IPS-18c (cell line): ENCODE measurements around the gene IDH3A.
"Not testable (repeated sequence)": the region's sequence is repeated elsewhere in the genome, so short reads cannot be mapped to it uniquely, and the experiment has no call there.

Experiments
- H3K4me3 ChIP-seq: 2 replicates; pipeline ENCODE4 v1.7.0; 2013; ENCODE audit warnings: low read depth, mild to moderate bottlenecking, low read length, moderate library complexity; ENCODE audit not compliant: insufficient read depth
- H3K9me3 ChIP-seq: one replicate; pipeline ENCODE4 v1.6.1; 2013; ENCODE audit warnings: mild to moderate bottlenecking, low read length, moderate library complexity; ENCODE audit not compliant: control insufficient read depth, insufficient read depth

IDH3A gene

DNA sequence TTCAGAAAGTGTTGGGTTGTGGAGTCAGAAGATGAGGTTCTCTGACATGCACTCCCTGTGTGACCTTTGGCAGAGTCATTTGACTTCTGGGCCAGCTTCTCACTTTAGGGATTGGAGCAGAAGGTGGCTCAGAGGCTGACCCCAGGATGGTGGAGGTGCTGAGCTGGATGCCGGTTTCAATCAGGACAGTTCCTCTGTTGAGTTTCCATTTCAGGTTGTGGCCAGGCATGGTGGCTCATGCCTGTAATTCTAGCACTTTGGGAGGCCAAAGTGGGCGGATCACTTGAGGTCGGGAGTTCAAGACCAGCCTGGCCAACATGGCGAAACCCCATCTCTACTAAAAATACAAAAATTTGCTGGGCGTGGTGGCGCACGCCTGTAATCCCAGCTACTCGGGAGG lies 1.9 kb downstream of the IDH3A start:
- H3K4me3 ChIP-seq, H3K9me3 ChIP-seq: not testable (repeated sequence)

DNA sequence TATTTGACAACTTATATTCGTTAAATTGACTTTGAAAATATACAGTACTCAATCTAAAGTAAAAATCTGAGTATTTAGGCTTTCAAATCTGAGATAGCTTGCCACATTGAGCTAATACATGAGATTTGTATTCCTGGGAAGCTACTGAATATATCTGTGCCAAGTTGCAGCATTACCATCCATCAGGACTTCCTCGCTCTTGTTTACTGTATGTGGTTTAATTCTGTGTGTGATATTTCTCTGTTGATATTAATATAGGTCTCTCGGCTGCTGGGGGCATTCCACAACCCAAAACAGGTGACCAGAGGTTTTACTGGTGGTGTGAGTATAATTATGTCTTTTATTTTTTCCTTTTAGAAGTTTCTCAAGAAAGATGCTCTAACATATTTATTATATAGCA lies 5.8 kb downstream of the IDH3A start:
- Histone ChIP-seq H3K9me3 (no peaks in the 10 kb centered on the region), H3K4me3 (no peak overlapping the region)

DNA sequence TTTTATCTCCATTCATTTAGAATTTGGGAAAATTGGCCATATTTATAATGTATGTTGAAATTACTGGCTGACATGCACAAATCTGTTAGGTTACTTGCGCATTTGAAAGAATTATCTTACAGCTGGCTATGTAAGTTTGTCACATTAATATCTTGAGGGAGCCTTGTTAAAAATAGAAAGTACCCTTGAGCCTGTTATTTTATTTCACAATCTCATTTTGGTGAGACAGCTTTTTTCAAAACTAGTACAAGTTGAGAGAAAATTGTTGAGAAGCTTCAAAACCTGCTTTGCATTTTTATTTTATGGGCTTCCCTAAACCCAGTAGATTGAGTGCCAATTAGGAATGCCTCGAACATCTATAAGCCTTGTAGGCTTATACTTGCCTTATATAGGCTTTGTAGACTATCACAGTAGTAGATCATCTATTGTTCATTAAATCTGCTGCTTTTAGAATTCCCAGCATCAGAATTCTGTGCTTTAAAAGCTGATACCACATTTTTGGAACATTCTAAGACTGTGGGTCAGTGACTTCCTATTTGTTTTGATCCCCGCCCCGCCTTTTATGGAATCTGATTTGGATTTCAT lies 6.3 kb downstream of the IDH3A start:
- no peak overlapping the region for H3K4me3 ChIP-seq
- no peaks in the 10 kb centered on the region for H3K9me3 ChIP-seq

DNA sequence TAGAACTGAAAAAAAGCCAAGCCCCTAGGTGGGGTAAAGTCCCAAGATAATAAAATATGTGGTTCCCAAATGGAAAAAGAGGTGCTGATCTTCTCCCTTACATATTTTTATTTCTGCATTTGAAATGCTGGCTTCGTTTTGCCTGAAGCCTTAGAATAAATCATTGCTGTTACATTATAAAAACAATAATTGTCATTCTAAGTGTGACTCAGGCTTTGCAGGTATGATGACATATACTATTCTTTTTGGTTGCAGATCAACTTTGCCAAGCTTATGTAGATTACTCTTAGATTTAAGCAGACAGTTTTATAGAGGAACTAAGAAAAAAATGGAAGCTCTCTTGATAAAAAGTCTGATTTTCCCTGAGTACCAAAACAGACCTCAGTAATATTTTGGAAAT lies 7.5 kb downstream of the IDH3A start:
- H3K9me3 ChIP-seq: no peaks in the 10 kb centered on the region
- no peak overlapping the region for H3K4me3 ChIP-seq

DNA sequence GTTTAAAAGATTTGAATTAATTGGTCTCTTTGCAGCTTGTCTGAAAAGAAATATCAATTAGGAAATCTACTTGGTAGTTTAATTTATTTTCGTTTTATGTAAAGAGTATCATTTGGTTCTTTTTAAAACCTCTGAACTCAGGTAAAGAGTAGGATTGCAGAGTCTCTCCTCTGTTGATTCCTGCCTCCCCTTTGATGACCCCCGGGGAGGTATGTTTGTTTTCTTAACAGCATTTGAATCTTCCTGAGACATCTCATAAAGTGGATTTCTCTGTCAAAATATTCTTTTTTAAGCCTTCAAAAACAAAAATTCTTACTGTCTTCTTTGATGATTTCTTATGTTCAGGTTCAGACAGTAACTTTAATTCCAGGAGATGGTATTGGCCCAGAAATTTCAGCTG lies 8.0 kb downstream of the IDH3A start:
- Histone ChIP-seq H3K4me3 (no peak overlapping the region), H3K9me3 (no peaks in the 10 kb centered on the region)

DNA sequence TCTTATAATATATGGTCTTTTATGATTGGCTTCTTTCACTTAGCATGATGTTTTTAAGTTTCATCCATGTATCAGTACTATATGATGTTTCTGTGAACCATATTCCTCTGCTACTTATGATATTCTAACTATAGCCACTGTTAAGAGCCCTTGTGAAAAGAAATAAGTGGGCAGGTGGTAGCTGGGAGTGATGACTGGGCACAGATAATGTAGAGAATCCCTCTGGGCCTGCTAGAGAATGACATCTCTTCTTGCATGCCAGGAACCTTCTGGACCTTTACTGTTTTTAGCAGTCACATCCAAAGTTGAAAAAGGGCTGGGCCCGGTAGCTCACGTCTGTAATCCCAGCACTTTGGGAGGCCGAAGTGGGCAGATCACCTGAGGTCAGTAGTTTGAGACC lies 10.2 kb downstream of the IDH3A start:
- H3K4me3 ChIP-seq: no peak overlapping the region
- H3K9me3 ChIP-seq: no peaks in the 10 kb centered on the region

DNA sequence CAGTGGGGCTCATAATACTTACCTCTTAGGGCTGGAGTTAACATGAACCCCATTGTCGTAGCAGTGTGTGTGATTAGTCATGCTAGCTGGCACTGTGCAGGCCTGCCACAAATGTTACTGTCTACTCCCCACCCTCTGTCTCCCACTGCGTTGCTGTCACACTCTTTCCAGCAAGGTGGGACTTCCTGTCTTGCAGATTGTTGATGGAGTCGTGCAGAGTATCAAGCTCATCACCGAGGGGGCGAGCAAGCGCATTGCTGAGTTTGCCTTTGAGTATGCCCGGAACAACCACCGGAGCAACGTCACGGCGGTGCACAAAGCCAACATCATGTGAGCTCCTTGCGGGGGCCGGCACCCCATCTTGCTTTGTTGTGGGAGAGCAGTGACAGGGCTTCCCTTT lies 12.9 kb downstream of the IDH3A start:
- Histone ChIP-seq H3K4me3 (no peak overlapping the region), H3K9me3 (no peaks in the 10 kb centered on the region)

DNA sequence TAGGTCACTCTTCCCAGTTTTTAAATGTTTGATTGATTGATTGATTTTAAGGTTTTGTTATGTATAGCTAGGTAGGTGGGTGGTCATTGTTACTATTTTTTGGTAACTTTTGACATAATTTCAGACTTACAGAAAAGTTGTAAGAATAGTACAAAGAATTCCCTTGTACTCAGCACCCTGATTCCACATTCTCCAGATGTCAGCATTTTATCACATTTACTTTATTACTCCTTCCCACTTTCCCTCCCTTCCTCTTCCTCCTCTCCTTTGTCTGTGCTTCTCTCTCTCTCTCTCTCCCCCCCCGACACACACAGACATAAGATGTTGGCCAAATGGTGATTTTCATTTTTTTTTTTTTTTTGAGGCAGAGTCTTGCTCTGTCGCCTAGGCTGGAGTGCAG lies 14.8 kb downstream of the IDH3A start:
- Histone ChIP-seq H3K4me3 (no peak overlapping the region), H3K9me3 (no peaks in the 10 kb centered on the region)

DNA sequence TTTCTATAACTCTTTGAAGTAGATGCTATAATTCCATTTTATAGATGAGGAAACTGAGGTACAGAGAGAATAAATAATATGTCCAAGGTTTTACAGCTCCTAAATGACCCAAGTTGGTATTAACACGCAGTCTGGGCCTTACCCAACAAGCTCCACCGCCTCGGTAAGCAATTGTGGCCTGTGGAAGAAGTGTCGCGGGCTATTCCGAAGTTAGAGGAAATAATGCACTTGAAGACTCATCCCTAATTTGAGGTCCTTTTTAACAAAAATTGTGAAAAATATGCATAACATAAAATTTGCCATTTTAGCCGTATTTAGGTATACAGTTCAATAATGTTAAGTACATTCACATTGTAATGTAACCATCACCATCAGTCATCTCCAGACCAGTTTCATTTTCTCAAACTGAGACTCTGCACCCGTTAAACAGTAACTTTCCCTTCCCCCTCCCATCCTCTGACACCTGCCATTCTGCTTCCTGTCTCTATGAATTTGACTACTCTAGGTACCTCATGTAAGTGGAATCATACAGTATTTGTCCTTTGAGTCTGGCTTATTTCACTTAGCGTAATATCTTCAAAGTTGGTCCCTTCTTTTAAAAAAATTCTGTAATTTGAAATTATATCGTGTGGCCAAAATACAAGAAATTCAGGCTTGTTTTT lies 18.2 kb downstream of the IDH3A start:
- Histone ChIP-seq H3K4me3 (no peak overlapping the region), H3K9me3 (no peaks in the 10 kb centered on the region)

DNA sequence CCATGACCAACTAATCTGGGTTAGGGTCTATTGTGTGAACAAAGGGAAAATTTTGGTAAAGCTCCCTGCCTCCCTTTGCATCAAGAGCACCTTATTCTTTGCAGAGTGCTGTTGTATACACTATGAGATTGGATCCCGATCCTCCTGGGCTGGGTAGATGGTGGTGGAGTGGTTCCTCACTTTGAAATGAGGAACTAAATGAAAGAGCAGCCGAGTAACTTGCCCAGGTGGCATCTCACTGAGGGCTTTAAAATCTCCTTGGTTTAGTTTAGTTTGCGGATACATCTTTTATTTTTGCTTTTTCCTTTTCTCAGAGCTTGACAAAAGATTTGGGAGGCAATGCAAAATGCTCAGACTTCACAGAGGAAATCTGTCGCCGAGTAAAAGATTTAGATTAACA lies 19.4 kb downstream of the IDH3A start:
- Histone ChIP-seq H3K9me3 (no peaks in the 10 kb centered on the region), H3K4me3 (no peak overlapping the region)

DNA sequence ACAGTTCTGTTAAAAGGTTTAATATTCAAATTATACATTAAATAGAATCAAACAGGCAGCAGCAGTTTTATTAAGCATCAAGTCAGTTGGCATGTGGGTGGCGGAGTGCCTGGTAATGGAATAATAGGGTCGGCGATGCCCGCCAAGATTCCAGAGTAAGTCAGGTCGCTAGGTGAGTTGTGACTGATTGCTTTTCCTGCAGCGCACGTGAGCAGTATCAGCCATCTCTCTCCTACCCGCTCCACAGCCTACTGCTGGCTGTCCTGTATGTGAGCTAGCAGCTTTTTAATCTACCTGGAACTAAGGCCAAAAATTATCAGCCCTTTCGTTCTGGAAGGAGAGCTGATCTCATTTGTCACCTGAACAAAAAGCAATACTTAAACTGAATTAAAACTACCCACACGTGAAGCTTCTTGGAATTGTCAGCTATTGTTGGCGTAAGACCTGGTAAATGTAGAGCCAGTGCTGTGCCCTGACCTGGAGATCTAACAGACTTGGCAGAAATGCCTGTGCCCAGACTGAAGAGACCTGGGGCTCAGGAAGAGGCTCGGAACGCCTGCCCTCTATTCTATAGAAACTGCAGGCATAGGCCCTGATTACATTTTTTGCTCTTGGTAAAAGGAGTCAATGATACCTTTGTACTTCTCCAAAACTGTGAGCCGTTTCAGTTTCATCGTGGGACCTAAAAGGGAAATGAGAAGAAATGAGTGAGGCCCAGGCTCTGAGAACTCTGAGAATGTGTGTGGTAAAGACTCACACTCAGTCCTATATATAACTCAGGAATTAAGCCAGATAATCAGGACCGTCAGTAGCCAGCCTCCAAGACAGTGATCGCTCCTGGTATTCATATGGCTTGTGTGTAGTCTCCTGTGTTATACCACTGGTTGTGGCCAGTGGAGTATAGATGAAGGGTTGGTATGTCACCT lies 21.9 kb downstream of the IDH3A start:
- Histone ChIP-seq H3K9me3 (no peaks in the 10 kb centered on the region), H3K4me3 (no peak overlapping the region)

DNA sequence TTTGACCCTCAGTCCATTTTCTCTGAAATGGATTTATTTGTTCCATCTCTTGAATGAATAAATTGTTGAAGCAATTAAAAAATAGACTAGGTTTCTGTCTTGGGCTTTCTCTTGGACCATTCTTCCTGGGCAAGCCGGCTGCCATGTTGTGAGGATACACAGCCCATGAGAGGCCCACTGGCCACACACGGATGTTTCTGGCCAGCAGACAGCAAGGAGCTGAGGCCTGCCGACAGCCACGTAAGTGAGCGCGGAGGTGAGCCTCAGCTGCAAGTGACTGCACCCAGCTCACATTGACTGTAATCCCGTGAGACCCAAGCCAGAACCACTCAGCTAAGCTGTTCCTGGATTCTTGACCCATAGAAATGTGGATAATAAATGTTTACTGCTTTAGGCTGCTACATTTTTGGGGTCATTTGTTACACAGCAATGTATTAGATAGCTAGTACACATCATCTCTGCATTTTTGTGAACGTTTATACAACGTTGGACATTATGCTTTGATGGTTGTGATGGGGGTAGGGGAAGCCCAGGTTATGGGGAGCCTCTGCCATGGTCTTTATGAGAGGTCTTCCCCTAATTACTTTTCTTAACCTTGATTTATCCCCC lies 22.8 kb downstream of the IDH3A start:
- Histone ChIP-seq H3K4me3 (no peak overlapping the region), H3K9me3 (no peaks in the 10 kb centered on the region)

DNA sequence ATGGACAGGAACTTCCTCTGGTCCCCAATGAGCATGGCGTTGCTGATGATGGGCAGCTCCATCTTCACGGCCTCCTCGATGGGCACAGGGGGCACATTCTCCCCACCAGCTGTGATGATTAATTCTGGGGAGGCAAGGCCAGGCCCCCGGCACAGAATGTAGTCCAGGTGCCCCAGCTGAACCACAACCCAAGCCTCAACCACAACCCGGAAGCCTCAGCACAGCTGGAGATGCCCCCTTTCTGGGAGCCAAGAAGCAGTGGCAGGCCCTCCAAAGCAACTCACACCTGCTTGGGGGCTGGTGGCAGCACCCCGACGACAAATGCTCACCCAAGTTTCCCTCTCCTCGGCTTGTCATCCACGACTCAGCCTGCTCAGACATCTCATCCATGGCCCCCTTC lies 25.2 kb downstream of the IDH3A start:
- Histone ChIP-seq H3K4me3 (no peak overlapping the region), H3K9me3 (no peaks in the 10 kb centered on the region)

DNA sequence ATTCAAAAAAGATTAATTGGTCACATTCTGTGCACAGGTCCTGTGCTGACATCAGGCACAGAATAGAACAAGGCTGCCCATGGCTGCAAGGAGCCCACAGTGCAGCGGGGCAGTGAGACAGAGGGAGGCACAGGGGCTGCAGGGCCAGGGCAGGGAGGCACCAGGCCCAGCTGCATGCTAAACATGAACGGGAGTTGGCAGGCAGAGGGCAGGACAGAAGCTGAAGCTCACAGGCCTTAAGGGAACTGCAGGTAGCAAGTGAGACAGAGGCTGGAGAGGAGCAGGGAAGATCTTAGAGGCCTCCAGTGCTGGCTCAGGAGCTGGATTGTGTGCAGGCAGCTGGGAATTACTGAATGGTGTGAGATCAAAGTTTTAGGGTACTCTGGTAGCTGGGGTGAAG lies 26.2 kb downstream of the IDH3A start:
- H3K9me3 ChIP-seq: no peaks in the 10 kb centered on the region
- no peak overlapping the region for H3K4me3 ChIP-seq

DNA sequence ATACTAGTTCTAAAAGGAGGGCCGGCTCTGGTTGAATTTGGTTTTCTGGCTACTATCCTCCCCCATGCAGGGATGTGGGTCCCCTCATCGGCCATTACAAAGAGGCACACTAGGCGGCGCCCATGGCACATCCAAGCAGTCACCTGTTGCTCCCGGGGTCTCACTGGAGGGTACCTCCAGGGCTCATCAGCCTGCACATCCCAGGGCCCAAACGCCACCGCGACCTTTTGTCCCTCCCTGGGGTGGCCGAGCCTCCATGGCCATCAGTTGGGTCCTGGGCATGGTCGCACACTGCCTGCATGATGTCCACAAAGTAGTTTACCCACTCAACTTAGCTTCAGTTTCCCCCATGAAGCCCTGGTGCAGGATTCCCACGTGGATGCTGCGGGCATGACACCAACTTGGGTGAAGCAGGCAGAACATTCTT lies 28.3 kb downstream of the IDH3A start:
- H3K4me3 ChIP-seq: no peak overlapping the region
- H3K9me3 ChIP-seq: no peaks in the 10 kb centered on the region

DNA sequence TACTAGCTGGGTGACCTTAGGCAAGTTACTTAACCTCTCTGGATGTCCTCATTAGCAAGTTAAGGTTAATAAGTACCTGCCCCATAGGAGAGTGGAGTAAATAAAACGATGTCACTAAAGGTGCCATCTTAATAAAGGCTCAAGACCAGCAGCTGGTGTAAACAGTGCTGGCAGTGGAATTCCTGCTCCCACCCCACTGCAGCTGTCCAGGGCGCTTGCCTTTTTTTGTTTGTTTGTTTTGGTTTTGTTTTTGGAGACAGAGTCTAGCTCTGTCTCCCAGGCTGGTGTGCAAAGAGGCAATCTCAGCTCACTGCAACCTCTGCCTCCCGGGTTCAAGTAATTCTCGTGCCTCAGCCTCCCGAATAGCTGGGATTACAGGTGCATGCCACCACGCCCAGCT lies 28.9 kb downstream of the IDH3A start:
- no peak overlapping the region for H3K4me3 ChIP-seq
- no peaks in the 10 kb centered on the region for H3K9me3 ChIP-seq

DNA sequence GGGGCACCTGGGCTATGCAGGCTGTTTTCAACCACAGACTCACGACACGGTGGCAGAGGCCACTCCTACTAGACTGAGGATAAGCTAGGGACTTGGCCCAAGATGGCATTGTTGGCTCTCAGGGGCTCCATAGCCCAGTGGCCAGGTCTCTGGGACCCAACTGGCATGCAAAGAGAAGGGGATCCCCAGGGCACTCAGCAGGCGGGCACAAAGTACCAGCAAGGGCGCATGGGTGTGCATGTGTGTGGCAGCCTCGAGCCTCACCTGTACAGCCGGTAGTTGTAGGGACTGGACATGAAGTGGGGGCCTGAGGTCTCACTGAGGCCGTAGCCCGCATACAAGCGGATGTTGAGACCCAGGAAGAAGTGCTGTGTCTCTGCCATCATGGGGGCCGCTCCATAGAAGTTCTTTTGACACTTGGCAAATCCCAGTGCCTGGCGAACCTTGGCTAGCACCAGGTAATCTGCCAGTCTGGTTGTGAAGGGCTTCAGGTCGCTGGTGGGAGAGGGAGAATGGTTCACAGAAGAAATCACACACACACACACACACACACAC lies 30.2 kb downstream of the IDH3A start:
- no peaks in the 10 kb centered on the region for H3K9me3 ChIP-seq
- H3K4me3 ChIP-seq: no peak overlapping the region

DNA sequence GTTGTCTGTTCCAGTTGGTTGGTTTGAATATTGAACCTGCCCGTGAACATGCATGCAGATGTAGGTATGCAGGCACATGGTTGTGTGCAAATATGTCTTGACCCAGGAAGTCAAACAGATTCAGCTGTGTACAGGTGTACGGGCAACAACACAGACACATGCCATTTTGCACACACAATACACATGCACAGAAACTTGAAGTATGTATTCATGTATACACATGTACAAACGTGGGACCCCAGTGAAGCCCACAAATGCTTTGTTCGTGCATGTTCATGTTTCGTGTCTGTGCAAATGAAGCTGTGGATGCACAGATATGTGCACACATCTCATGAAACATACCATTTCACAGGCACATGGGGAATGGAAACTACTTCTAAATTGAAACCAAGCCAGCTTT lies 30.7 kb downstream of the IDH3A start:
- no peaks in the 10 kb centered on the region for H3K9me3 ChIP-seq
- H3K4me3 ChIP-seq: no peak overlapping the region
